Measurements from ENCODE around the gene KCNH4. TPM values are rescaled to one million over a fixed set of nuclear protein-coding genes. Genes with fewer than 3 reads are reported as not detected.

Gene KCNH4
- total and polyA plus RNA-seq, 2 of the 13 experiments (the other 11 are each of a cell fraction or from before 2014, with no cell fraction given) = 0.01 to 0.09 TPM

DNA sequence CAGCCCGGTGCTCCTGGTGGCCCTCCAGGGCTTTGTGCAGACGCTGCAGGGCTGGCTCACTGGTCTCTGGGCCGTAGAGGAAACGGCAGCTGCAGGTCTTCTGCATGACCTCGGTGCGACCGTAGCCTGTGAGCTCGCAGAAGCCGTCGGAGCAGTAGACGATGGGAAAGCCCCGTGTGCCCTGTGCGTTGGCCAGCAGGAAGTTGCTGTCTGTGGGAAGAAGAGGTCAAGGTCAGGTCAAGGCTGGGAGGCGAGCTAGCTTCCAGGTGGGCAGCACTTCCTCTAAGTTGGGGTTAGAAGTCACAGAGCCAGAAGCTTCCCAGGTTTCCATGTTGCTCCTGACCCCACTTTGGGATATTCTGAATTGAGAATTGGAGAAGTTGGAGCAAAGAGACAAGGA lies 2.1 kb downstream of the KCNH4 start:
- Histone ChIP-seq H3K9me3 (ENCODE audit: low read length) (no peaks in the 10 kb centered on the region), H3K4me3 (replicated peaks in 1 of 3; ENCODE audit: insufficient read depth in 1 of 3, low read depth in 2 of 3, low read length in 3 of 3) (no peak overlapping the region), H3K4me2 (ENCODE audit: low read depth, low read length) (no peak overlapping the region; the same call in 1 of the 2 replicates), H3K79me2 (ENCODE audit: insufficient read depth, low read length) (no peaks in the 10 kb centered on the region), H3K4me1 (ENCODE audit: insufficient read depth, low read length) (peaks cover 48% of the 10 kb centered on the region), H2AFZ (ENCODE audit: low read length) (no peak overlapping the region), H4K20me1 (ENCODE audit: insufficient read depth, low read length) (peaks cover 5% of the 10 kb centered on the region), H3K9ac (ENCODE audit: insufficient read depth, low read depth, low read length) (no peak overlapping the region), H3K27ac (ENCODE audit: extremely low read length, insufficient read depth, low read length) (no peak overlapping the region), H3K27me3 (ENCODE audit: control insufficient read depth in 1 of 2, insufficient read depth in 2 of 2, low read length in 2 of 2) (peaks cover 0 to 20% of the 10 kb centered on the region in 2 experiments; a peak in 3 of 5 replicates), H3K36me3 (replicated peaks in 1 of 2; ENCODE audit: control insufficient read depth in 1 of 2, insufficient read depth in 2 of 2, low read length in 2 of 2) (no peaks in the 10 kb centered on the region)
- BruUV-seq (replicated peaks) = no TSS peak
- DNase-seq (ENCODE audit: low spot score) (no peak), ATAC-seq (peak; percentile 29), FAIRE-seq (no peak)
- ChIA-PET POLR2A (interaction anchor here (1.9 to 3.6 kb wide), 2 partner anchors 16 to 25 kb away, joined by 9 to 19 read pairs; partner anchors contain the start of gene GHDC), CTCF (ENCODE audit: low intra/inter-chr PET ratio, low total read pairs) (no interaction called here)
- in situ Hi-C loops (cut with HindIII; ENCODE audit: extremely low pct_ligation_motif_present, low pct_unique_long_range_greater_than_20kb) = no loop called here
- 5% methylated on average over 12 of the region's 14 CpGs for WGBS (ENCODE audit: low lambda C conversion rate)
- intact Hi-C loops (cut with micrococcal nuclease; ENCODE audit: unreplicated experiment) = no loop called here
- TF ChIP-seq ZNF777 (CRISPR knock-in tag; IDR thresholded peaks at IDR 0.05) = peak; percentile 76
- peak; percentile 56 for TF ChIP-seq ELF3 (CRISPR knock-in tag; IDR thresholded peaks at IDR 0.05)
- peak; percentile 95; the same call in 1 of the 2 replicates for TF ChIP-seq RELA (CRISPR knock-in tag; IDR thresholded peaks at IDR 0.05)
- peak; percentile 27 for TF ChIP-seq HNRNPLL (IDR thresholded peaks at IDR 0.05; ENCODE audit: low read depth, low read length, poor library complexity, severe bottlenecking)
- peak; percentile 51; the same call in 1 of the 2 replicates for TF ChIP-seq GABPB1 (CRISPR knock-in tag; IDR thresholded peaks at IDR 0.05)
- peak; percentile 36; the same call in 1 of the 2 replicates for TF ChIP-seq BCL6 (CRISPR knock-in tag; IDR thresholded peaks at IDR 0.05)
- TF ChIP-seq, protein P1, sequence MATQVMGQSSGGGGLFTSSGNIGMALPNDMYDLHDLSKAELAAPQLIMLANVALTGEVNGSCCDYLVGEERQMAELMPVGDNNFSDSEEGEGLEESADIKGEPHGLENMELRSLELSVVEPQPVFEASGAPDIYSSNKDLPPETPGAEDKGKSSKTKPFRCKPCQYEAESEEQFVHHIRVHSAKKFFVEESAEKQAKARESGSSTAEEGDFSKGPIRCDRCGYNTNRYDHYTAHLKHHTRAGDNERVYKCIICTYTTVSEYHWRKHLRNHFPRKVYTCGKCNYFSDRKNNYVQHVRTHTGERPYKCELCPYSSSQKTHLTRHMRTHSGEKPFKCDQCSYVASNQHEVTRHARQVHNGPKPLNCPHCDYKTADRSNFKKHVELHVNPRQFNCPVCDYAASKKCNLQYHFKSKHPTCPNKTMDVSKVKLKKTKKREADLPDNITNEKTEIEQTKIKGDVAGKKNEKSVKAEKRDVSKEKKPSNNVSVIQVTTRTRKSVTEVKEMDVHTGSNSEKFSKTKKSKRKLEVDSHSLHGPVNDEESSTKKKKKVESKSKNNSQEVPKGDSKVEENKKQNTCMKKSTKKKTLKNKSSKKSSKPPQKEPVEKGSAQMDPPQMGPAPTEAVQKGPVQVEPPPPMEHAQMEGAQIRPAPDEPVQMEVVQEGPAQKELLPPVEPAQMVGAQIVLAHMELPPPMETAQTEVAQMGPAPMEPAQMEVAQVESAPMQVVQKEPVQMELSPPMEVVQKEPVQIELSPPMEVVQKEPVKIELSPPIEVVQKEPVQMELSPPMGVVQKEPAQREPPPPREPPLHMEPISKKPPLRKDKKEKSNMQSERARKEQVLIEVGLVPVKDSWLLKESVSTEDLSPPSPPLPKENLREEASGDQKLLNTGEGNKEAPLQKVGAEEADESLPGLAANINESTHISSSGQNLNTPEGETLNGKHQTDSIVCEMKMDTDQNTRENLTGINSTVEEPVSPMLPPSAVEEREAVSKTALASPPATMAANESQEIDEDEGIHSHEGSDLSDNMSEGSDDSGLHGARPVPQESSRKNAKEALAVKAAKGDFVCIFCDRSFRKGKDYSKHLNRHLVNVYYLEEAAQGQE (IDR thresholded peaks at IDR 0.05; ENCODE audit: borderline replicate concordance in 1 of 2, low read depth in 1 of 2, low read length in 2 of 2) = peak in 1 of 2 experiments; percentile 56; a peak in 1 of 4 replicates
- TF ChIP-seq U2AF1 (optimal IDR thresholded peaks at IDR 0.05; ENCODE audit: low read depth, low read length) = no peak
- TF ChIP-seq ZNF619 (CRISPR knock-in tag; IDR thresholded peaks at IDR 0.05) = no peak
- TF ChIP-seq MYC (CRISPR knock-in tag; IDR thresholded peaks at IDR 0.05; ENCODE audit: borderline replicate concordance) = peak; percentile 29; the same call in 1 of the 2 replicates
- TF ChIP-seq NR2F6 (IDR thresholded peaks at IDR 0.05) = peak; percentile 70; the same call in 1 of the 2 replicates
- peak; percentile 84 for TF ChIP-seq NR2F6 (CRISPR knock-in tag; IDR thresholded peaks at IDR 0.05)
- no peak for TF ChIP-seq ZBTB38 (CRISPR knock-in tag; IDR thresholded peaks at IDR 0.05)
- TF ChIP-seq ZNF530 (CRISPR knock-in tag; IDR thresholded peaks at IDR 0.05; ENCODE audit: low read depth) = no peak
- TF ChIP-seq, protein P2, sequence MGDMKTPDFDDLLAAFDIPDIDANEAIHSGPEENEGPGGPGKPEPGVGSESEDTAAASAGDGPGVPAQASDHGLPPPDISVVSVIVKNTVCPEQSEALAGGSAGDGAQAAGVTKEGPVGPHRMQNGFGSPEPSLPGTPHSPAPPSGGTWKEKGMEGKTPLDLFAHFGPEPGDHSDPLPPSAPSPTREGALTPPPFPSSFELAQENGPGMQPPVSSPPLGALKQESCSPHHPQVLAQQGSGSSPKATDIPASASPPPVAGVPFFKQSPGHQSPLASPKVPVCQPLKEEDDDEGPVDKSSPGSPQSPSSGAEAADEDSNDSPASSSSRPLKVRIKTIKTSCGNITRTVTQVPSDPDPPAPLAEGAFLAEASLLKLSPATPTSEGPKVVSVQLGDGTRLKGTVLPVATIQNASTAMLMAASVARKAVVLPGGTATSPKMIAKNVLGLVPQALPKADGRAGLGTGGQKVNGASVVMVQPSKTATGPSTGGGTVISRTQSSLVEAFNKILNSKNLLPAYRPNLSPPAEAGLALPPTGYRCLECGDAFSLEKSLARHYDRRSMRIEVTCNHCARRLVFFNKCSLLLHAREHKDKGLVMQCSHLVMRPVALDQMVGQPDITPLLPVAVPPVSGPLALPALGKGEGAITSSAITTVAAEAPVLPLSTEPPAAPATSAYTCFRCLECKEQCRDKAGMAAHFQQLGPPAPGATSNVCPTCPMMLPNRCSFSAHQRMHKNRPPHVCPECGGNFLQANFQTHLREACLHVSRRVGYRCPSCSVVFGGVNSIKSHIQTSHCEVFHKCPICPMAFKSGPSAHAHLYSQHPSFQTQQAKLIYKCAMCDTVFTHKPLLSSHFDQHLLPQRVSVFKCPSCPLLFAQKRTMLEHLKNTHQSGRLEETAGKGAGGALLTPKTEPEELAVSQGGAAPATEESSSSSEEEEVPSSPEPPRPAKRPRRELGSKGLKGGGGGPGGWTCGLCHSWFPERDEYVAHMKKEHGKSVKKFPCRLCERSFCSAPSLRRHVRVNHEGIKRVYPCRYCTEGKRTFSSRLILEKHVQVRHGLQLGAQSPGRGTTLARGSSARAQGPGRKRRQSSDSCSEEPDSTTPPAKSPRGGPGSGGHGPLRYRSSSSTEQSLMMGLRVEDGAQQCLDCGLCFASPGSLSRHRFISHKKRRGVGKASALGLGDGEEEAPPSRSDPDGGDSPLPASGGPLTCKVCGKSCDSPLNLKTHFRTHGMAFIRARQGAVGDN (CRISPR knock-in tag; IDR thresholded peaks at IDR 0.05) = peak; percentile 37
- TF ChIP-seq ARHGAP35 (CRISPR knock-in tag; IDR thresholded peaks at IDR 0.05; ENCODE audit: borderline replicate concordance) = 0 out of 2 replicates have a peak, but pooled peaks have one; percentile 33
- peak; percentile 64 for TF ChIP-seq RXRB (CRISPR knock-in tag; IDR thresholded peaks at IDR 0.05; ENCODE audit: borderline replicate concordance)

Measured in HepG2 (cell line).